NCI-H82 treated with DMSO at 0.1 percent for 48 hours (cell line): Measurements from ENCODE around the gene MPO.

ENCODE experiments used
- DNase-seq: peaks from one replicate; lab custom pipeline; 2025; ENCODE audit not compliant: unreplicated experiment; lab: John Stamatoyannopoulos, UW

Gene MPO

GRCh38 chr17:58307468-58308172 lies 26.9 kb upstream of the MPO start:
- DNase-seq, result no peak

- no peak for DNase-seq
Observed at GRCh38 chr17:58306131-58306951, 25.6 kb upstream of the MPO start.

- no peak for DNase-seq
Observed at GRCh38 chr17:58305626-58306025, 24.9 kb upstream of the MPO start.

GRCh38 chr17:58304750-58305486 lies 24.2 kb upstream of the MPO start:
- DNase-seq, result no peak

- peak; percentile 58 for DNase-seq
Observed at GRCh38 chr17:58303971-58304749, 23.4 kb upstream of the MPO start.

- DNase-seq, result no peak
Observed at GRCh38 chr17:58302919-58303585, 22.3 kb upstream of the MPO start.

- DNase-seq, result no peak
Observed at GRCh38 chr17:58302171-58302918, 21.6 kb upstream of the MPO start.

- DNase-seq, result no peak
Observed at GRCh38 chr17:58301504-58302150, 20.9 kb upstream of the MPO start.

GRCh38 chr17:58300336-58300735 lies 19.6 kb upstream of the MPO start:
- no peak for DNase-seq

- no peak for DNase-seq
Observed at GRCh38 chr17:58294034-58294433, 13.3 kb upstream of the MPO start.

GRCh38 chr17:58291246-58291645 lies 10.5 kb upstream of the MPO start:
- no peak for DNase-seq

GRCh38 chr17:58289869-58290268 lies 9.1 kb upstream of the MPO start:
- DNase-seq, result no peak

GRCh38 chr17:58285422-58285810 lies 4.7 kb upstream of the MPO start:
- DNase-seq, result no peak

GRCh38 chr17:58284613-58285421 lies 4.1 kb upstream of the MPO start:
- no peak for DNase-seq

GRCh38 chr17:58283674-58284612 lies 3.2 kb upstream of the MPO start:
- DNase-seq, result no peak

- no peak for DNase-seq
Observed at GRCh38 chr17:58282442-58282841, 1.7 kb upstream of the MPO start.

GRCh38 chr17:58281511-58282011 lies 826 bp upstream of the MPO start:
- DNase-seq, result peak; percentile 13
